H1 (cell line): ENCODE data around the gene BACE2. TPM values are rescaled to one million over a fixed set of nuclear protein-coding genes. Genes with fewer than 3 reads are reported as not detected.

Experiments
- CTCF ChIA-PET: fragments of 300-600 bp; sonication (Branson Sonifier 250); formaldehyde crosslinking; loops from one replicate; lab custom pipeline; 2021; ENCODE audit not compliant: partially characterized antibody; lab: Charles Lee
- POLR2A ChIA-PET: fragments of 300-600 bp; sonication (Branson Sonifier 250); formaldehyde crosslinking; loops from one replicate; lab custom pipeline; 2021; ENCODE audit warnings: inconsistent platforms; ENCODE audit not compliant: partially characterized antibody; lab: Charles Lee
- DNase-seq, 2 experiments: peaks; one replicate each; pipeline versions ENCODE4 v3.0.0 to v3.0.0-alpha.2; 2010 to 2022; ENCODE audit warnings: low spot score in 2 of 2, low read depth in 1 of 2, mixed read lengths in 1 of 2
- FAIRE-seq: peaks from 2 replicates; lab custom pipeline; 2011; peaks lifted over from hg19 to GRCh38; lab: Jason Lieb, UNC
- H2AFZ ChIP-seq: 2 replicates; pipeline ENCODE4 v1.8.1; 2012; ENCODE audit warnings: low read length, inconsistent platforms
- H2AK5ac ChIP-seq: 2 replicates; pipeline ENCODE4 v1.6.1; 2013; ENCODE audit warnings: low read depth, low read length
- H2BK120ac ChIP-seq: replicated peaks from 2 replicates; pipeline ENCODE3; 2013; ENCODE audit warnings: low read depth, low read length, inconsistent platforms
- H2BK12ac ChIP-seq: 2 replicates; pipeline ENCODE4 v1.6.1; 2013; ENCODE audit warnings: low read depth, low read length
- H2BK15ac ChIP-seq: 2 replicates; pipeline ENCODE4 v1.6.1; 2013; ENCODE audit warnings: low read length
- H2BK20ac ChIP-seq: 2 replicates; pipeline ENCODE4 v1.6.1; 2013; ENCODE audit warnings: low read length
- H2BK5ac ChIP-seq: 2 replicates; pipeline ENCODE4 v1.6.1; 2013; ENCODE audit warnings: low read depth, low read length
- H3K14ac ChIP-seq: 2 replicates; pipeline ENCODE4 v1.6.1; 2013; ENCODE audit warnings: inconsistent platforms; ENCODE audit not compliant: insufficient read length
- H3K18ac ChIP-seq: 2 replicates; pipeline ENCODE4 v1.6.1; 2013; ENCODE audit warnings: low read length; ENCODE audit errors: extremely low read depth
- H3K23ac ChIP-seq: 2 replicates; pipeline ENCODE4 v1.6.1; 2013; ENCODE audit warnings: inconsistent platforms; ENCODE audit not compliant: insufficient read length
- H3K23me2 ChIP-seq: 2 replicates; pipeline ENCODE4 v1.6.1; 2013; ENCODE audit warnings: low read depth, low read length
- H3K27ac ChIP-seq: 2 replicates; pipeline ENCODE4 v1.6.1; 2011; ENCODE audit warnings: low read depth, low read length, inconsistent platforms
- H3K27me3 ChIP-seq, 4 experiments: replicated peaks in 1 of 4; 1 replicate in 1 of 4; 2 replicates in 3 of 4; pipeline versions ENCODE4 v1.6.1 to v1.8.1; 2011 to 2013; ENCODE audit warnings: low read length in 3 of 4, mild to moderate bottlenecking in 3 of 4, inconsistent platforms in 2 of 4, mixed read lengths in 2 of 4, moderate library complexity in 1 of 4; ENCODE audit not compliant: control insufficient read depth in 3 of 4, insufficient read depth in 3 of 4; ENCODE audit errors: extremely low read depth in 1 of 4
- H3K36me3 ChIP-seq, 4 experiments: 2 replicates each; pipeline versions ENCODE4 v1.6.1 to v1.8.1; 2011 to 2013; ENCODE audit warnings: mild to moderate bottlenecking in 4 of 4, low read length in 3 of 4, moderate library complexity in 2 of 4, control low read depth in 1 of 4, inconsistent platforms in 1 of 4; ENCODE audit not compliant: insufficient read depth in 4 of 4, control insufficient read depth in 2 of 4
- H3K4ac ChIP-seq: replicated peaks from 2 replicates; pipeline ENCODE3; 2013; ENCODE audit warnings: low read length, low read depth, mixed read lengths, inconsistent platforms; ENCODE audit not compliant: insufficient read length
- H3K4me1 ChIP-seq, 4 experiments: replicated peaks in 1 of 4; 1 replicate in 1 of 4; 2 replicates in 3 of 4; pipeline versions ENCODE4 v1.6.1 to v1.8.1; 2011 to 2013; ENCODE audit warnings: low read length in 3 of 4, inconsistent platforms in 2 of 4, mixed read lengths in 1 of 4; ENCODE audit not compliant: insufficient read depth in 4 of 4, control insufficient read depth in 3 of 4
- H3K4me2 ChIP-seq, 2 experiments: 2 replicates each; pipeline versions ENCODE4 v1.6.1 to v1.8.1; 2011 to 2013; ENCODE audit warnings: low read depth in 2 of 2, low read length in 2 of 2, control low read depth in 1 of 2, inconsistent platforms in 1 of 2, mild to moderate bottlenecking in 1 of 2; ENCODE audit not compliant: insufficient read depth in 1 of 2
- H3K4me3 ChIP-seq, 4 experiments: fragments of 200-600, 300-600 bp in 1 of 4; sonication (generic), shearing (Covaris generic), sonication (Bioruptor Twin) in 1 of 4; 2 replicates each; pipeline versions ENCODE4 v1.5.1 to v1.8.1; 2011 to 2016; ENCODE audit warnings: low read length in 4 of 4, low read depth in 3 of 4, control low read depth in 2 of 4, inconsistent platforms in 2 of 4, mild to moderate bottlenecking in 2 of 4, mixed read lengths in 1 of 4, moderate library complexity in 1 of 4; ENCODE audit not compliant: insufficient read depth in 2 of 4; ENCODE audit errors: extremely low read depth in 1 of 4
- H3K56ac ChIP-seq: replicated peaks from 2 replicates; pipeline ENCODE3; 2013; ENCODE audit warnings: low read depth, mild to moderate bottlenecking, mixed read lengths, low read length, inconsistent platforms; ENCODE audit not compliant: insufficient read length
- H3K79me1 ChIP-seq: 2 replicates; pipeline ENCODE4 v1.6.1; 2013; ENCODE audit warnings: low read depth, low read length, control low read depth
- H3K79me2 ChIP-seq, 2 experiments: 2 replicates each; pipeline versions ENCODE4 v1.6.1 to v1.8.1; 2012 to 2013; ENCODE audit warnings: low read length in 2 of 2, mild to moderate bottlenecking in 2 of 2, inconsistent platforms in 1 of 2; ENCODE audit not compliant: insufficient read depth in 2 of 2, control insufficient read depth in 1 of 2
- H3K9ac ChIP-seq, 4 experiments: replicated peaks in 1 of 4; 1 replicate in 1 of 4; 2 replicates in 3 of 4; pipeline versions ENCODE4 v1.6.1 to v1.8.1; 2011 to 2013; ENCODE audit warnings: low read depth in 3 of 4, low read length in 3 of 4, control low read depth in 2 of 4, mild to moderate bottlenecking in 2 of 4, moderate library complexity in 2 of 4, inconsistent platforms in 1 of 4; ENCODE audit errors: extremely low read depth in 1 of 4
- H3K9me3 ChIP-seq, 2 experiments: 2 replicates each; pipeline versions ENCODE4 v1.6.1 to v1.8.1; 2012 to 2013; ENCODE audit warnings: mild to moderate bottlenecking in 2 of 2, moderate library complexity in 2 of 2, control low read depth in 1 of 2, inconsistent platforms in 1 of 2, low read depth in 1 of 2, low read length in 1 of 2, mixed read lengths in 1 of 2; ENCODE audit not compliant: insufficient read depth in 2 of 2
- H4K20me1 ChIP-seq, 2 experiments: replicated peaks in 1 of 2; 2 replicates each; pipeline versions ENCODE3 to v1.8.1; 2011 to 2013; ENCODE audit warnings: inconsistent platforms in 2 of 2, low read length in 2 of 2, mild to moderate bottlenecking in 1 of 2; ENCODE audit not compliant: insufficient read depth in 2 of 2, control insufficient read depth in 1 of 2
- H4K5ac ChIP-seq: 2 replicates; pipeline ENCODE4 v1.6.1; 2013; ENCODE audit warnings: low read length, low read depth, mixed read lengths, inconsistent platforms; ENCODE audit not compliant: insufficient read length
- H4K8ac ChIP-seq: 2 replicates; pipeline ENCODE4 v1.8.0; 2013; ENCODE audit warnings: mild to moderate bottlenecking, moderate library complexity, low read length, inconsistent platforms; ENCODE audit not compliant: insufficient read depth; ENCODE audit errors: extremely low read depth
- H4K91ac ChIP-seq: replicated peaks from 2 replicates; pipeline ENCODE3; 2013; ENCODE audit warnings: low read length, mixed read lengths, inconsistent platforms; ENCODE audit not compliant: insufficient read length
- BACH1 ChIP-seq: IDR thresholded peaks from 2 replicates; pipeline ENCODE4 v1.6.1; 2012; ENCODE audit warnings: low read length, improper control_type of control experiment
- CEBPB ChIP-seq: IDR thresholded peaks from 2 replicates; pipeline ENCODE4 v1.6.1; 2012; ENCODE audit warnings: low read depth, low read length
- GABPA ChIP-seq: IDR thresholded peaks from 2 replicates; pipeline ENCODE4 v1.6.1; 2011; ENCODE audit warnings: mild to moderate bottlenecking, low read length, moderate library complexity, borderline replicate concordance; ENCODE audit not compliant: insufficient read depth
- HDAC2 ChIP-seq, 2 experiments: fragments of 300-600 bp in 1 of 2; sonication (generic) in 1 of 2; IDR thresholded peaks; 2 replicates each; pipeline ENCODE4 v1.6.1; 2011 to 2012; ENCODE audit warnings: low read depth in 2 of 2, low read length in 2 of 2, mild to moderate bottlenecking in 2 of 2, moderate library complexity in 2 of 2, borderline replicate concordance in 1 of 2, inconsistent platforms in 1 of 2
- KDM1A ChIP-seq: fragments of 200-600, 300-600 bp; sonication (generic); IDR thresholded peaks from 2 replicates; pipeline ENCODE4 v1.7.1; 2016; ENCODE audit warnings: mild to moderate bottlenecking, low read length, borderline replicate concordance
- KDM5A ChIP-seq: fragments of 200-600 bp; IDR thresholded peaks from 2 replicates; pipeline ENCODE4 v1.7.1; 2012; ENCODE audit warnings: mild to moderate bottlenecking, low read length, inconsistent platforms, mixed read lengths
- MAFK ChIP-seq: IDR thresholded peaks from 2 replicates; pipeline ENCODE4 v1.6.1; 2012; ENCODE audit warnings: low read depth, mild to moderate bottlenecking, improper control_type of control experiment, low read length
- PHF8 ChIP-seq: fragments of 200-600 bp; sonication (generic); conservative IDR thresholded peaks from 2 replicates; pipeline ENCODE4 v1.7.1; 2012; ENCODE audit warnings: low read depth, mild to moderate bottlenecking, inconsistent platforms, low read length, moderate library complexity
- RBBP5 ChIP-seq: IDR thresholded peaks from 2 replicates; pipeline ENCODE4 v1.7.1; 2012; ENCODE audit warnings: low read depth, mild to moderate bottlenecking, inconsistent platforms, low read length, moderate library complexity, borderline replicate concordance
- TAF1 ChIP-seq: IDR thresholded peaks from 2 replicates; pipeline ENCODE4 v1.6.1; 2011; ENCODE audit warnings: mild to moderate bottlenecking, low read depth, low read length
- YY1 ChIP-seq: IDR thresholded peaks from 2 replicates; pipeline ENCODE4 v1.6.1; 2011; ENCODE audit warnings: low read depth, mild to moderate bottlenecking, low read length
- WGBS, 2 experiments: shearing (Covaris generic) in 1 of 2; methylation state at CpG; one replicate each; pipeline versions ENCODE4 v1.1.6 to v1.1.7; 2013 to 2015; ENCODE audit warnings: low lambda C conversion rate in 2 of 2, mixed read lengths in 2 of 2, inconsistent platforms in 1 of 2, low coverage in 1 of 2, missing lambda C conversion rate in 1 of 2; ENCODE audit not compliant: insufficient replicate concordance in 2 of 2, insufficient coverage in 1 of 2, insufficient read length in 1 of 2; ENCODE audit errors: extremely low coverage in 1 of 2, missing lambda C conversion rate in 1 of 2; 5-methylcytosine and 5-hydroxymethylcytosine counted together
- polyA plus RNA-seq, 7 experiments: library from polyadenylated mRNA; depleted of rRNA in 3 of 7; stranded (reverse) in 5 of 7; unstranded in 2 of 7; fragments of >200 nt in 5 of 7; fragments of 200-250 nt in 2 of 7; gene quantifications; 1 replicate in 5 of 7; 2 replicates in 1 of 7; 4 replicates in 1 of 7; pipeline versions ENCODE4 v1.2.1 to v1.2.3, GENCODE V29; 2011 to 2013; ENCODE audit warnings: missing spikeins in 2 of 7, mixed read lengths in 2 of 7
- total RNA-seq: library from RNA; stranded (reverse); fragmentation: NEBNext Ultra II Directional; extraction: Animal tissue kit (Norgen Biotek cat#: 25700); gene quantifications from 2 replicates; pipeline ENCODE4 v1.2.1, GENCODE V29; 2021
- TF ChIP-seq, protein P1 (sequence below): IDR thresholded peaks from 2 replicates; pipeline ENCODE4 v1.6.1; 2012; ENCODE audit warnings: low read length, inconsistent platforms

Gene BACE2
- total and polyA plus RNA-seq, 2 of the 8 experiments (the other 6 are each of a cell fraction or from before 2014, with no cell fraction given), result 8.1 to 10.9 TPM

DNA sequence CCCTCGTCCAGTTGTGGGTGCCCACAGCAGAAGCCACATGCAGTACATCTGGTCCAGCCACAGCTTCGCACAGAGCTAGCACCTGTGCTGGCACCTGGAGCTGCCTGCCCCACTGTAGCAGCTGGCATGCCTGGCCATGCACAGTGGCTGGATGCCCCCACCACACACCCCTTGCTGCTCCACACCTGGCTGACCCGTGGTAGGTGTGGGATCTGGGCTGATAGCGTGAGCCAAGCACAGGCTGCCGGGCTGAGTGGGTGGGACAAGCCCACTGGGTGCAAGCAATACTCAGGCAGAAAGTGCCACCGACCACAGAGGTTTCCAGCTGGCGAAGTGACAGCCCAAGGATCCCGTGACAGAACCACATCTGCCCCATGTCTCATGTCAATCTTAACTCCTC is 30.6 kb upstream of the BACE2 start:
- Histone ChIP-seq H3K4ac (no peak overlapping the region), H2BK5ac (no peak overlapping the region), H3K23ac (no peak overlapping the region), H3K27me3 (no peaks in the 10 kb centered on the region; a peak in 1 of 7 replicates), H3K36me3 (no peaks in the 10 kb centered on the region; a peak in 1 of 8 replicates), H4K20me1 (peaks cover 0 to 2% of the 10 kb centered on the region in 2 experiments), H3K9ac (no peak overlapping the region), H2AK5ac (no peak overlapping the region), H3K79me1 (no peaks in the 10 kb centered on the region), H3K4me2 (no peak overlapping the region), H3K4me3 (no peak overlapping the region), H2BK20ac (no peak overlapping the region), H4K8ac (no peak overlapping the region), H3K27ac (no peak overlapping the region), H3K23me2 (peaks cover 2% of the 10 kb centered on the region; the same call in 1 of the 2 replicates), H3K9me3 (peaks cover 0 to 6% of the 10 kb centered on the region in 2 experiments; a peak in 1 of 4 replicates), H3K56ac (no peak overlapping the region), H3K4me1 (peaks cover 0 to 2% (median 0%) of the 10 kb centered on the region in 4 experiments; a peak in 1 of 7 replicates), H2AFZ (no peak overlapping the region), H2BK15ac (no peak overlapping the region), H3K14ac (no peak overlapping the region), H3K18ac (no peak overlapping the region), H4K5ac (no peak overlapping the region), H2BK120ac (no peak overlapping the region), H4K91ac (no peak overlapping the region), H3K79me2 (no peaks in the 10 kb centered on the region), H2BK12ac (no peak overlapping the region)
- CTCF ChIA-PET, result interaction anchor here (0.9 to 9.0 kb wide), 3 partner anchors 9 to 14 kb away, joined by 3 to 98 read pairs (median 3); no protein-coding TSS in a partner anchor
- POLR2A ChIA-PET, result no interaction called here
- FAIRE-seq (no peak), DNase-seq (no peak)
- WGBS, 2 experiments, result 81% methylated on average over 6 of the region's 8 CpGs; no CpG with 5 or more reads in 1 of the 2 experiments
- no peak for TF ChIP-seq KDM1A
- TF ChIP-seq, protein P1, sequence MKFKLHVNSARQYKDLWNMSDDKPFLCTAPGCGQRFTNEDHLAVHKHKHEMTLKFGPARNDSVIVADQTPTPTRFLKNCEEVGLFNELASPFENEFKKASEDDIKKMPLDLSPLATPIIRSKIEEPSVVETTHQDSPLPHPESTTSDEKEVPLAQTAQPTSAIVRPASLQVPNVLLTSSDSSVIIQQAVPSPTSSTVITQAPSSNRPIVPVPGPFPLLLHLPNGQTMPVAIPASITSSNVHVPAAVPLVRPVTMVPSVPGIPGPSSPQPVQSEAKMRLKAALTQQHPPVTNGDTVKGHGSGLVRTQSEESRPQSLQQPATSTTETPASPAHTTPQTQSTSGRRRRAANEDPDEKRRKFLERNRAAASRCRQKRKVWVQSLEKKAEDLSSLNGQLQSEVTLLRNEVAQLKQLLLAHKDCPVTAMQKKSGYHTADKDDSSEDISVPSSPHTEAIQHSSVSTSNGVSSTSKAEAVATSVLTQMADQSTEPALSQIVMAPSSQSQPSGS, result no peak
- no peak for TF ChIP-seq TAF1
- TF ChIP-seq HDAC2 (IDR thresholded peaks at IDR 0.05; ENCODE audit: borderline replicate concordance in 1 of 2, low read depth in 2 of 2, low read length in 2 of 2), result no peak
- no peak for TF ChIP-seq GABPA
- no peak for TF ChIP-seq MAFK
- no peak for TF ChIP-seq KDM5A
- no peak for TF ChIP-seq CEBPB
- TF ChIP-seq BACH1, result no peak
- no peak for TF ChIP-seq RBBP5
- no peak for TF ChIP-seq PHF8
- TF ChIP-seq YY1, result no peak
